Activated CD8-positive, alpha-beta T cell treated with anti-CD3 and anti-CD28 coated beads for 36 hours (primary cell): ENCODE results near the gene TSKU. TPM values are rescaled to one million over a fixed set of nuclear protein-coding genes. Genes with fewer than 3 reads are reported as not detected.

Source experiments
- ATAC-seq: fragments of 200-7000 bp; cut with Tn5 transposase; one replicate; pipeline ENCODE4 v1.10.0; 2021; ENCODE audit warnings: mild to moderate bottlenecking, moderate library complexity
- CTCF ChIA-PET: fragments of 350-600 bp; sonication (Branson Sonifier 250); formaldehyde crosslinking; loops from one replicate; lab custom pipeline; 2021; ENCODE audit warnings: antibody characterized with exemption; lab: Charles Lee
- POLR2A ChIA-PET: fragments of 350-600 bp; sonication (Branson Sonifier 250); formaldehyde crosslinking; loops from one replicate; lab custom pipeline; 2021; ENCODE audit warnings: antibody characterized with exemption; lab: Charles Lee
- DNase-seq: peaks from one replicate; pipeline ENCODE4 v3.0.0-alpha.2; 2020
- H3K27ac Mint-ChIP-seq: one replicate; pipeline ENCODE4 v1.8.0; 2021; ENCODE audit warnings: mild to moderate bottlenecking, mixed read lengths
- H3K27me3 Mint-ChIP-seq: one replicate; pipeline ENCODE4 v1.8.0; 2021; ENCODE audit warnings: mixed read lengths
- H3K36me3 Mint-ChIP-seq: one replicate; pipeline ENCODE4 v1.8.0; 2021; ENCODE audit warnings: low read depth, mixed read lengths
- H3K4me1 Mint-ChIP-seq: one replicate; pipeline ENCODE4 v1.8.0; 2021; ENCODE audit warnings: low read depth, mixed read lengths
- H3K4me3 Mint-ChIP-seq: one replicate; pipeline ENCODE4 v1.8.0; 2021; ENCODE audit warnings: mild to moderate bottlenecking, moderate library complexity, mixed read lengths
- H3K9me3 Mint-ChIP-seq: one replicate; pipeline ENCODE4 v1.8.0; 2021; ENCODE audit warnings: mixed read lengths
- CTCF ChIP-seq: fragments of 200-600 bp; IDR thresholded peaks from one replicate; pipeline ENCODE4 v1.8.0; 2022; ENCODE audit warnings: antibody characterized with exemption, mild to moderate bottlenecking
- intact Hi-C: fragments of 100-400 bp; cut with micrococcal nuclease; formaldehyde crosslinking; loops from one replicate; pipeline ENCODE4 v1.10.0; 2022
- total RNA-seq, 2 experiments: library from RNA; stranded (reverse); gene quantifications; one replicate each; pipeline ENCODE4 v1.2.3, GENCODE V29; 2021

TSKU gene
- total RNA-seq, 2 experiments from 2014 or later: 6.5 to 8.4 TPM

- Mint-ChIP-seq H3K36me3 (no peaks in the 10 kb centered on the region), H3K4me3 (no peak overlapping the region), H3K27me3 (no peaks in the 10 kb centered on the region), H3K9me3 (no peaks in the 10 kb centered on the region), H3K4me1 (no peaks in the 10 kb centered on the region), H3K27ac (no peak overlapping the region)
- ATAC-seq (no peak), DNase-seq (no peak)
- CTCF ChIA-PET: interaction anchor here (1.1 to 1.7 kb wide), 5 partner anchors 9 to 40 kb away, joined by 3 to 8 read pairs (median 4); no protein-coding TSS in a partner anchor
- TF ChIP-seq CTCF: no peak
- POLR2A ChIA-PET: interaction anchor here (1.5 kb wide), 1 partner anchor 22 kb away, joined by 3 read pairs; no protein-coding TSS in a partner anchor
- intact Hi-C loops: no loop called here
Observed at GRCh38 chr11:76761718-76762355, 21.3 kb upstream of the TSKU start.

GRCh38 chr11:76762356-76762752 lies 20.8 kb upstream of the TSKU start:
- intact Hi-C loops: no loop called here
- Mint-ChIP-seq H3K27me3 (no peaks in the 10 kb centered on the region), H3K36me3 (no peaks in the 10 kb centered on the region), H3K4me3 (no peak overlapping the region), H3K4me1 (peaks cover under 1% of the 10 kb centered on the region), H3K27ac (no peak overlapping the region), H3K9me3 (no peaks in the 10 kb centered on the region)
- ChIA-PET CTCF (interaction anchor here (1.1 to 1.7 kb wide), 3 partner anchors 11 to 41 kb away, joined by 3 to 8 read pairs (median 4); no protein-coding TSS in a partner anchor), POLR2A (interaction anchor here (1.5 kb wide), 1 partner anchor 22 kb away, joined by 3 read pairs; no protein-coding TSS in a partner anchor)
- ATAC-seq (no peak), DNase-seq (no peak)
- no peak for TF ChIP-seq CTCF

GRCh38 chr11:76762867-76763572 lies 20.1 kb upstream of the TSKU start:
- no peak for TF ChIP-seq CTCF
- peaks cover 5% of the 10 kb centered on the region for H3K4me1 Mint-ChIP-seq
- H3K9me3 Mint-ChIP-seq: no peaks in the 10 kb centered on the region
- no peak overlapping the region for H3K4me3 Mint-ChIP-seq
- no peaks in the 10 kb centered on the region for H3K36me3 Mint-ChIP-seq
- DNase-seq (no peak), ATAC-seq (no peak)
- no peak overlapping the region for H3K27ac Mint-ChIP-seq
- ChIA-PET POLR2A (no interaction called here), CTCF (interaction anchor here (1.7 kb wide), 1 partner anchor 41 kb away, joined by 8 read pairs; no protein-coding TSS in a partner anchor)
- no peaks in the 10 kb centered on the region for H3K27me3 Mint-ChIP-seq
- intact Hi-C loops: no loop called here

DNA sequence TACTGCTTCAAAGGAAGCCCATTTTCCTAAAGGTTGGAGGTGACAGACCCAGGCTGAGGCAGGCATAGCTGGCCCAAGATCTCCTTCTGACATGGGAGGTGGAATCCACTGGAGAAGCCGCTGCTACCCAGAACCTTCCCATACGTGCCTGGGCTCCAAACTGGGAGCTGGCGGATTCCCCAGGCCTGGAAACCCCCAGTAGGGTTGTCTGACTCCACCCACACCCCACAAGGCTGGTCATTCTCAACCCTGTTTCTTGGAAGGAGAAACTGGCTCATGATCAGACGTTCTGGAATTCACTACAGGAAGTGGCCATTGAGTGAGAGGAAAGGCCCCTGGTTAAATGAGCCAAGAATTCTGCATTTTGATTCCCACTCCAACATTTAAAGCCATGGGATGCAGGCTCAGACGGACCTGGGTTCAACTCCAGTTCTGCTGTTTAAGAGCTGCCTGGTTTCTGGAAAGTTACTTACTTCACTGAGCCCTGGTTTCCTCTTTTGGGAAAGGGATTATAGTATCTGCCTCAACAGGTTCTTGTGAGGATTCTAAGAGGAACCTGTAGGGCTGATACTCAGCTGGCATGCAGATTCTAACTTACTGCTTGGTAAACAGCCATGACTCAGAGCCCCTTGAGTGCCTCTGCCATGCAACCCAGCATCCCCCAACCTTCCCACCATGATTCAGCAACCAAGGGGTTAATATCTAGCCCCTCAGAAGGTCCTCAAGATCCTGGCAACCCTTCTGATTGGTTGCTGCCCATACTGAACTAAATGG lies 19.4 kb upstream of the TSKU start:
- ATAC-seq (no peak), DNase-seq (no peak)
- no peak for TF ChIP-seq CTCF
- Mint-ChIP-seq H3K4me3 (no peak overlapping the region), H3K27ac (no peak overlapping the region), H3K36me3 (no peaks in the 10 kb centered on the region), H3K27me3 (no peaks in the 10 kb centered on the region), H3K9me3 (no peaks in the 10 kb centered on the region), H3K4me1 (peaks cover 12% of the 10 kb centered on the region)
- intact Hi-C loops: no loop called here
- CTCF ChIA-PET: interaction anchor here (0.6 to 2.2 kb wide), 2 partner anchors 8 to 30 kb away, joined by 3 to 5 read pairs; no protein-coding TSS in a partner anchor
- POLR2A ChIA-PET: no interaction called here
